Stimulated activated CD8-positive, alpha-beta memory T cell treated with anti-CD3 and anti-CD28 coated beads, Interleukin-15, amount 100 ng/mL, for 1 hour (primary cell): ENCODE results near the gene FOXA3.
"Not testable (repeated sequence)": the region's sequence is repeated elsewhere in the genome, so short reads cannot be mapped to it uniquely, and the experiment has no call there.

Experiments
- DNase-seq: peaks from one replicate; pipeline ENCODE4 v3.0.0-alpha.2; 2020; ENCODE audit warnings: low read depth

The FOXA3 gene

GRCh38 chr19:45828523-45828922, 35.6 kb upstream of the FOXA3 start:
- DNase-seq: no peak

- no peak for DNase-seq
These were observed 35.2 kb upstream of the FOXA3 start for GRCh38 chr19:45828945-45829344.

GRCh38 chr19:45834970-45835369, 29.2 kb upstream of the FOXA3 start:
- DNase-seq: no peak

- no peak for DNase-seq
These were observed 21.9 kb upstream of the FOXA3 start for GRCh38 chr19:45842198-45842597.

- DNase-seq: no peak
These were observed 16.5 kb upstream of the FOXA3 start for GRCh38 chr19:45847663-45848062.

- DNase-seq: no peak
These were observed 15.2 kb upstream of the FOXA3 start for GRCh38 chr19:45848922-45849321.

GRCh38 chr19:45852145-45852750, 11.9 kb upstream of the FOXA3 start:
- no peak for DNase-seq

GRCh38 chr19:45852983-45853382, 11.1 kb upstream of the FOXA3 start:
- DNase-seq: no peak

GRCh38 chr19:45854167-45854778, 9.9 kb upstream of the FOXA3 start:
- DNase-seq: no peak

- DNase-seq: no peak
These were observed 3.5 kb upstream of the FOXA3 start for GRCh38 chr19:45860359-45861259.

- no peak for DNase-seq
These were observed 1.9 kb upstream of the FOXA3 start for GRCh38 chr19:45862271-45862563.

GRCh38 chr19:45862564-45863334, 1.4 kb upstream of the FOXA3 start, which contains the start of gene SYMPK:
Gene SYMPK, minus strand, starts transcription at chr19:45863147. Its CDS starts 8,652 bp downstream, at chr19:45854495.
- peak; percentile 94 for DNase-seq

- DNase-seq: no peak
These were observed 739 bp upstream of the FOXA3 start for GRCh38 chr19:45863335-45863839.

- DNase-seq: no peak
These were observed 530 bp downstream of the FOXA3 start for GRCh38 chr19:45864629-45865082.

GRCh38 chr19:45865269-45865948, 1.3 kb downstream of the FOXA3 start:
- no peak for DNase-seq

GRCh38 chr19:45866400-45867176, 2.5 kb downstream of the FOXA3 start:
- DNase-seq: no peak

- not testable (repeated sequence) for DNase-seq
These were observed 3.1 kb downstream of the FOXA3 start for GRCh38 chr19:45867241-45867640.

- no peak for DNase-seq
These were observed 6.7 kb downstream of the FOXA3 start for GRCh38 chr19:45870798-45871197.

GRCh38 chr19:45872095-45872919, 8.2 kb downstream of the FOXA3 start:
- no peak for DNase-seq
